CD4-positive, alpha-beta T cell treated with Interferon gamma for 1 hour (primary cell): ENCODE data around the gene KCNMA1.
"Not testable (repeated sequence)": the region's sequence is repeated elsewhere in the genome, so short reads cannot be mapped to it uniquely, and the experiment has no call there.

Source experiments
- DNase-seq: peaks from one replicate; pipeline ENCODE4 v3.0.0-alpha.2; 2020

Gene KCNMA1

DNA sequence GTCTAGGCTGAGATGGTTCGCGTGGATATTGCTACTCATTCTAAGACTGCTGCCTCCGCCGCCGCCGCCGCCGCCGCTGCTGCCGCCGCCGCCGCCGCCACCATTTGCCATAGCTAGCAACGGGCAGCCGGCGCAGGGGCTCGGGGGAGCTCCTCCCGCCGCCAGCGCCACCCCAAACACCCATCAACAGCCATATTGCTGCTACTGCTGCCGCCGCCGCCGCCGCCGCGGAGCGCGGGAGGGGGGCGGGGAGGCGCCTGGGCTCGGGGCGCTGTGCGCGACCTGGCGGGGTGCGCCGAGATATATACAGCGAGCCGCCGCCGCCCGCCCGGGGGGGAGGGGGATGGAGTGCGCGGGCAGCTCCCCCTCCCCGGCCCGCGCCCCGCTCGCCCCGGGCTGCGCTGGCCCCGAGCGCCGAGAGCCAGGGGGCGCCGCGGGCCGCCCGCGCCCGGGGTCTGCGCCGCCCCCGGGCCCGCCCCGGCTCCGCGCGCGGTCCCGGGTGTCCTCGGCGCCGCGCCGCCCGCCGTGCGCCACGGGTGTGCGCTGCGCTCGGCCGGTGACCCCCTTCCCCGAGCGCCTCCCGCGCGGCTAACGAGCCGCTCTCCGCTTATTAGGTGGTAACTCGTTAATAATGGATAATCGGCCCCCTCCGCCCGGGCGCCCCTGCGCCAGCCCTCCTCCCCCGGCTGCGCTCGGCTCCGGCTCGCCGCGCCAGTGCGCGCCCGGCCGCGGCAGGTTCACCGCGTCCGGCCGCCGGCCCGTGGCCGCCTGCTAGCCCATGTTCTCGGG, at the start of gene KCNMA1:
Gene KCNMA1, minus strand, starts transcription at position 277 of the 789 bp plus-strand sequence.
- DNase-seq, result no peak

DNA sequence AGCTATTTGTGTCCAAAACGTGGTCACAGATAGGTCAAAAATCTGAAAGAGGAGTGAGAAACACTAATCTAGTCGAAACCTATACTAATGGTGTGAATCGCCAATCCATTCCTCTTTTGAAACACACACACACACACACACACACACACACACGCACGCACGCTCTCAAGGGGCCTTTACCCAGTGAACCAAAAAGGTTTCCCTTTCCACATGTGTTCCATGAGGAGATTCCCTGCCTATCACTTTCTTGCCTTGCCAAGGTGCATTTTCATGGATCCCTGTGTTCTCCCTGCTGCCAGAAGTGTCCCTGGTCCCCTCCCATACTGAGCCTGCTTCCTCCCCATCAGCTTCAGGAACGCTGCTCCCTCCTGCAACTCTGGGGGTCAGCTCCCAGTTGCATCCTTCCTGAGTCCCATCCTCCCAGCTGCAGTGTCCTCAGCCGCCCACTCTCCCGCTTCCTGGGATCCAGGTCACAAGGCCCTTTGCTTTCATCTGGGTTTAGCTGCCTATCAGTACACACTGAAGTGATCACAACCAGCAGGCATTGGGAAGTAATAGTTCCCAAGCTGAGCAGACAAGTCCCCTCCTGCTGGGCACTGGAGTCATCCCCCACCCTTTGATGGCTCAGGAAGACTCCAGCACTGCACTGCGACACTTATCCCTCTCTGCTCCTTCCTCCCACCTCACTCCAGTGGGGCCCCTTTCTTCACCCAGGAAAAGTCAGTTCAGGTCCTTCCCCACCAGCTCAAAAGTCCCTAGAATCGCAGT, 49.2 kb upstream of the KCNMA1 start:
- no peak for DNase-seq

- DNase-seq, result no peak
These were observed 48.5 kb upstream of the KCNMA1 start for GRCh38 chr10:77686096-77686495.

GRCh38 chr10:77685432-77685831, 47.8 kb upstream of the KCNMA1 start:
- no peak for DNase-seq

- DNase-seq, result not testable (repeated sequence)
These were observed 45.5 kb upstream of the KCNMA1 start for GRCh38 chr10:77683088-77683432.

GRCh38 chr10:77682393-77683087, 44.9 kb upstream of the KCNMA1 start:
- no peak for DNase-seq

- no peak for DNase-seq
These were observed 44.2 kb upstream of the KCNMA1 start for GRCh38 chr10:77681839-77682238.

- DNase-seq, result no peak
These were observed 43.2 kb upstream of the KCNMA1 start for GRCh38 chr10:77680811-77681210.

DNA sequence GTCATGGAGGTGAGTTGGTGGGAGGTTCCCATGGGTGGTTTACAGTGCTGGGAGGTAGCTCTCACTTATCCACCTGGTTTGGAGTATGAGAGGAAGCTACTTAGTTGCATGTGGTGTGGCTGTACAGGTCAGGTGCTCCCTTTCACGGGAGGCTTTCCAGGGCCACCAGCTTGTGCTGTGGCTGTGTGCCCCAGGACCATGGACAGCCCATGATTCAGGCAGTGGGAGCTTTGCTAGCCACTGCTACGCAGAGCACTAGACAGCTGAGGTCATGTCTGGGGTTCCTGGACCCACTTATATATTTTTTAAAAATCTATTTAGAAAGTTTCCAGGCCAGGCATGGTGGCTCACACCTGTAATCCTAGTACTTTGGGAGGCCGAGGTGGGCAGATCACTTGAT, 42.5 kb upstream of the KCNMA1 start:
- DNase-seq, result no peak

GRCh38 chr10:77679217-77679616, 41.6 kb upstream of the KCNMA1 start:
- DNase-seq, result no peak

DNA sequence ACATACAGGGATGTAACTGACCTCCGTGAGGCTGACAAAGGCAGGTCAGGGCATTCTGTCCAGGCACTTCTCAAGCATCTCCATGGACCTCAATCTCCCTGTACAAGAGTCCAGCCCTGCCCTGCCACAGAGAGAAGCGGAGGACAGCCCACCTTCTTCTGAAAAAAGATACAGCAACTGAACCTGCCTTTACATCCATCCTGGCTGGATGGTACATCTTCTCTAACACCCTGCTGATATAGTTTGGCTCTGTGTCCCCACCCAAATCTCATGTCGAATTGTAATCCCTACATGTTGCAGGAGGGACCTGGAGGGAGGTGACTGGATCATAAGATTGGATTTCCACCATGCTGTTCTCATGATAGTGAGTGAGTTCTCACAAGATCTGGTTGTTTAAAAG, 40.5 kb upstream of the KCNMA1 start:
- DNase-seq, result no peak

DNA sequence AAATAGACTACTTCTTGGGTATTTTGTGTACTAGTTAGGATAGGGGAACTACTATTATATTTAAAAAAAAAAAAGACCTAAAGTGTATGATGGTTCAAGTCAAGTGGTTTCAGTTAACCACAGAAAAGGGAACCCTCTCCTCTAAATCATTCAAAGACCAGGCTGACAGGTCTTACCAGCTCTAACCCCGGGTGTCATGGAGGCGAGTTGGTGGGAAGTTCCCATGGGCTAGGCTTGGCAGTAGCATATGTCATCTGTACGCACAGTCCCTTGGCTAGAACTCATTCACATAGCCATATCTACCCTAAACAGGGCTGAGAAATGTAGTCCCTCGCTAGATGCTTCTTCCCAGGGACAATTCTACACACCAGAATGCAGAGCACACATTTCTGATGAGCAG, 37.7 kb upstream of the KCNMA1 start:
- no peak for DNase-seq

- no peak for DNase-seq
These were observed 36.0 kb upstream of the KCNMA1 start for GRCh38 chr10:77673515-77674140.

- no peak for DNase-seq
These were observed 35.5 kb upstream of the KCNMA1 start for GRCh38 chr10:77673101-77673500.

GRCh38 chr10:77671594-77672252, 34.1 kb upstream of the KCNMA1 start:
- no peak for DNase-seq

DNA sequence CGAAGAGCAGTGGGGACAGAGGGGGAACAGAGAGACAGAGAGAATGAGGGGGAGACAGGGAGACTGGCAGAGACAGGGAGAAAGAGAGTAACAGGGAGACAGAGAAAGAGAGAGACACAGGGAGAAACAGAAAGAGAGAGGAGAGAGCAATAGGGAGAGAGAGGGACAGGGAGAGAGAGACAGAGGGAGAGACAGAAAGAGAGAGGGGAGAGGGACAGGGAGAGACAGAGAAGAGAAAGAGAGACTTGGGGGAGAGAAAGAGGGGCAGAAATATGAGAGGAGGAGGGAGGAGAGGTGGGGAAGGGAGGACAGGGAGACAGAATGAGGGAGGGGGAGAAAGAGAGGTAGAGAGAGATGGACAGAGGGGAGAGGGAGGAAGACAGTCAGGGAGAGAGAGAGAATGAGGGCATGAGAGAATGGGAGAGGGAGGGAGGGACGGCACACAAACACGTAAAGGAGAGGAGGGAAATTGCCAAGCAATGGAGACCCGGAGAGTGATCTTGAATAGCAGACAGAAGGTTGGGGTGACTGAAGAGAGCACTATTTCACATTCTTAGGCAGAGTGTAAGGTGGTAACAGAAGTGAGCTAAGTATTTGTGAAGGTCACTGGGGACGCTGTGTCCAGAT, 33.3 kb upstream of the KCNMA1 start:
- DNase-seq, result no peak

GRCh38 chr10:77669892-77670291, 32.3 kb upstream of the KCNMA1 start:
- DNase-seq, result no peak

DNA sequence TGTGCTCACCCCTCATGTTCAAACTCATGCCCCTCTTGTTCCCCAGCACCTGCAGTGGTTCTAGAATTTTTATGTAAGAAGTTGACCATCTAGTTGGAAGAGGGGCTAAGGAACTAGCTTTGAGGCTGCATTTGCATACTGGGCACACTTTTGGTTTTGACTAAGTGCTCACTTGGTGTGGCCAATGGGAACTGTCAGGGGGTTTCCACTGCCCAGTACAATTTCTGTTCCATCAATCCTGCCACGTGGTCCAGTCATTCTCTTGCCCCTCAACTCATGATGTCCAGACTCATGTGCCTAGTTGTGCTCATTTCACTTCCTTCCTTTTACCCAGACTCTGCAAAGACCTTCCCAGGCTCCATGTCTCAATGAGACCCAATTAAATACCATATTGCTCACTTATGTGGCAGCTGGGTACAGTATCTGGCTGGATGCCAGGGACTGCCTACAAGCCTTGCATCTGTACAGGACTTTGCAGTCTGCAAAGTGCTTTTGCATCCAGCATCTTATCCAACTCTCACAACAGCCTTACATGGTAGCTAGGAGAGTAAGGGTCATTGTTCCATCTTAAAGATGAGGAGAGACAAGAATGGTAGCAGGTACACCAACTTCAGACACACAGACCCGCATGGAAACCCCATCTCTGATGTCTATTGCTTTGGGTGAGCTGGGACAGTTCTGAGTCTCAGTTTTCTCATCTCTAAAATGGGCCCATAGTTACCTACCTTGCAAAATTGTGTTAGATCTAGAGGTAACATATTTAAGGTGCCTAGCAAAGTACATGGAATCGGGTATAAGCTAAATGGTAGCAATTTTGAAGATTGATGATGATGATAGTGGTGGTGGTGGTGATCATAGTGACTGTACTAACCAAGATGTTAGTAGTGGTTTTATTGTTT, 30.1 kb upstream of the KCNMA1 start:
- DNase-seq, result no peak

DNA sequence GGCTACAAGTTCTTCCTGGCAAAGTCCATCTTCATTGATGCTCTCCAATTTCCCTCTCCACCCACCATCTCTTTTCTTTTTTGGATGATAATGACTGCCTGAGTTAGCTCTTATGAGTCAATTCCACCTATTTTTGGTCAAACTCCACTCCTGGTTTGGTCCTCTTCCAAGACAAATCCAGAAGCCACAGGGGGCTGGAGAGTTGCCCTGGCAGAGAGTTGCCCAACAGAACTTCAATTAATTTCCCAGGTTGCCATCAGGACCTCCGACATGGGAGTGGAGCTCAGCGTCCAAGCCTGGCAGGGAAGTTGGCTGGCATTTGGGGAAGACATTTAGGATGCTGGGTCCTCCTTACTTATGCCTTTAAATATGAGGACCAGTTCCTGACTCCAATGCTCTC, 29.2 kb upstream of the KCNMA1 start:
- DNase-seq, result no peak

DNA sequence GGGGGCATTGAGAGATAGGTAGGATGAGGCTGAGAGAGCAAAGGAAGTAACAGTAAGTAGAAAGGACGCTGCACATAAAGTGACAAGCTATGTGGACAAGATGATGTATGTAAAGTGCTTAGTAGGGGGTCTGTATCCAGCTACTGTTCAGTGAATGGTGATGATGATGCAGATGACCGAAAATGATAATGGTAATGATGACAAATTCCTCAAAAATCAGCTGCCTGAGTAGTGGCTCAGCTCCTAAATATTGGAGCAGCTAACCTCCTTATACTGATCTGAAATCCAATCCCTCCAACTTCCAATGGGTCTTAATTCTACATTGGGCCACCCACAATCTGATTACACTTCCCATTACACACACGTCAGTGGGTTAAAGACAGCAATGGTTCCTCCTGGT, 27.1 kb upstream of the KCNMA1 start:
- no peak for DNase-seq

DNA sequence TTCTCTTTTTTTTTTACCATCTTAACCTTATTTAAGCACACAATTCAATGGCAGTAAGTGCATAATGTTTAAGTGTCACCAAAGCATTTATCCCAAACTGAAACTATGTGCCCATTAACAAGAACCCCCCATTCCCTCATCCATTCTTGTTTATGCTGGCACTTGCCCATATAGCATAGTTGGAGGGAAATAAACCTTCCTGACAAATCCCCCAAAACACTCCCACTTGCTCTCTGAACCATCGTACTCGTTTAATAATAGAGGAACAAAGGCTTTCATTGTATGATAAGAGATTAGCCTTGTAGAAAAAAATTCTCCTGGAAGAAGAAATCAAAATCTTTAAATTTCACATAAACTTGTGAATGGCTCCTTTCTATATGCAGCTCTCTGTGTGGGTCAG, 26.4 kb upstream of the KCNMA1 start:
- DNase-seq, result no peak
